Measurements from ENCODE around the gene WDR48. TPM values are rescaled to one million over a fixed set of nuclear protein-coding genes. Genes with fewer than 3 reads are reported as not detected.
A peak's percentile ranks its signal among the peaks of the same experiment; 100 is the strongest.
"Not testable (repeated sequence)": the region's sequence is repeated elsewhere in the genome, so short reads cannot be mapped to it uniquely, and the experiment has no call there.

WDR48 gene
- total and polyA plus RNA-seq, 12 donors: 8.0 to 37.2 (median 28.7) TPM

DNA sequence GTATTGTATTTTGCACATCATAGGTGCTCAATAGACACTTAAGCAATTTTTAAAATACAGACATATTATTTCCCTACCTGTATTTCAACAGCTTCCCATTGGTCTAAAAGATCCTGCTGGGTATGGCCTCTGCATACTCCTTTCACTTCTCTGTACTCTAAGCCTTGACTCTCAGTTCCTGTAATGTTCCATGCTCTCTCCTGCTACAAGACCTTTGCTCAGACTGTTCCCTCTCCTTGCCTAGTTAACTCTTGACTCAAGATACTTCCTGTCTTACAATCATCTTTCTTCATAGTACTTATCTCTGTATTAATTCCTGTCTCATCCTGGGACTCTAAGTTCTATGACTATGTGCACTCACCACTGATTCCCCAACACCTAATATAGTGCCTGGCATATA lies 1.8 kb upstream of the WDR48 start:
- H3K27me3 ChIP-seq: no peaks in the 10 kb centered on the region
- TF ChIP-seq, protein P1, sequence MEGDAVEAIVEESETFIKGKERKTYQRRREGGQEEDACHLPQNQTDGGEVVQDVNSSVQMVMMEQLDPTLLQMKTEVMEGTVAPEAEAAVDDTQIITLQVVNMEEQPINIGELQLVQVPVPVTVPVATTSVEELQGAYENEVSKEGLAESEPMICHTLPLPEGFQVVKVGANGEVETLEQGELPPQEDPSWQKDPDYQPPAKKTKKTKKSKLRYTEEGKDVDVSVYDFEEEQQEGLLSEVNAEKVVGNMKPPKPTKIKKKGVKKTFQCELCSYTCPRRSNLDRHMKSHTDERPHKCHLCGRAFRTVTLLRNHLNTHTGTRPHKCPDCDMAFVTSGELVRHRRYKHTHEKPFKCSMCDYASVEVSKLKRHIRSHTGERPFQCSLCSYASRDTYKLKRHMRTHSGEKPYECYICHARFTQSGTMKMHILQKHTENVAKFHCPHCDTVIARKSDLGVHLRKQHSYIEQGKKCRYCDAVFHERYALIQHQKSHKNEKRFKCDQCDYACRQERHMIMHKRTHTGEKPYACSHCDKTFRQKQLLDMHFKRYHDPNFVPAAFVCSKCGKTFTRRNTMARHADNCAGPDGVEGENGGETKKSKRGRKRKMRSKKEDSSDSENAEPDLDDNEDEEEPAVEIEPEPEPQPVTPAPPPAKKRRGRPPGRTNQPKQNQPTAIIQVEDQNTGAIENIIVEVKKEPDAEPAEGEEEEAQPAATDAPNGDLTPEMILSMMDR (IDR thresholded peaks at IDR 0.05): no peak
- H3K36me3 ChIP-seq: no peaks in the 10 kb centered on the region
- ATAC-seq: no peak
- H3K4me1 ChIP-seq: peaks cover 2 to 34% (median 22%) of the 10 kb centered on the region in 9 donors
- no peak for DNase-seq
- H3K9me3 ChIP-seq: no peaks in the 10 kb centered on the region
- no peak overlapping the region for H3K4me3 ChIP-seq
- no peak overlapping the region for H3K27ac ChIP-seq
- intact Hi-C loops (cut with DNase I): loop anchor here in 1 of 10 donors (5.0 kb wide), 1 partner anchor 52 kb away; no protein-coding TSS in a partner anchor

DNA sequence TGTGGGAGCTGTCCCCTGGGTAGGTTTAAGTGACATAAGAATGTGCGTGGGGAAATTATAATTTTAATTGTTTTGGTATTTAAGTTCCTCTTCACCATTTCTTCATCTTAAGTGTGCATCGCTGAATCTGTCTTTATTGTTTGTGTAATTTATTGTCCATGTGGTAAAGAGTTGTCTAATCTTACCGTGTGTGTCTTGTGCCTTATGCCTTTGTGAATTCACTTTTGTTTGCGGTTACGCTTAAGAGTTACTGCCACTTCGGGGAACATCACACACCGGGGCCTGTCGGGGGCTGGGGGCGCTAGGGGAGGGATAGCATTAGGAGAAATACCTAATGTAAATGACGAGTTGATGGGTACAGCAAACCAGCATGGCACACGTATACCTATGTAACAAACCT lies 767 bp downstream of the WDR48 start:
- intact Hi-C loops (cut with DNase I): loop anchor here in 1 of 10 donors (5.0 kb wide), 1 partner anchor 50 kb away; no protein-coding TSS in a partner anchor
- Histone ChIP-seq H3K27ac (peak overlapping the region in 8 of 10 donors; percentile 79 to 94 (median 88)), H3K4me3 (peak overlapping the region; percentile 78 to 99 (median 97)), H3K36me3 (no peaks in the 10 kb centered on the region), H3K27me3 (no peaks in the 10 kb centered on the region), H3K4me1 (peaks cover 2 to 40% (median 23%) of the 10 kb centered on the region in 9 donors), H3K9me3 (no peaks in the 10 kb centered on the region)
- WGBS, 2 donors: 2 to 3% methylated on average over 11 of the region's 11 CpGs
- TF ChIP-seq, protein P1 (IDR thresholded peaks at IDR 0.05): no peak
- no peak for ATAC-seq
- no peak for DNase-seq

DNA sequence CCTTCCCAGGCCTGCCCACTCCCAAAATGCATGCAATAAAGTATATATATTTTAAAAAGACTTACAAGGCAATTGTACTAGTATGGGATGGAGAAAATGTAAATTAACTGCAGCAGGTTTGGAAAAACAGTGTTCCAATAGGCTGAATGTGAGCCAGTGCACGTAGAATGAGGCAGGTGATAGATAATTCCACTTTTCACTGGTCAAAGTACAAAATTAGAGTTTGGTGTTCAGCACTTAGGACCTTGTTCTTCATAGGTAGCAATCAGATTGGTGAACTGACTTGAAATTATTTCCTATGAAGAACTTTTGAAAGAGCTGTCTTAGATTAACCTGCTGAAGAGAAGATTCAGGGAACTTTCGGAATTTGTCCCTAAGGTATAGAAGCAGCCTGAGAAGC lies 1.9 kb downstream of the WDR48 start:
- ATAC-seq: no peak
- Histone ChIP-seq H3K36me3 (no peaks in the 10 kb centered on the region), H3K9me3 (no peaks in the 10 kb centered on the region), H3K27ac (no peak overlapping the region), H3K27me3 (no peaks in the 10 kb centered on the region), H3K4me1 (peaks cover 2 to 40% (median 23%) of the 10 kb centered on the region in 9 donors), H3K4me3 (no peak overlapping the region)
- no peak for DNase-seq
- TF ChIP-seq, protein P1 (IDR thresholded peaks at IDR 0.05): no peak
- intact Hi-C loops (cut with DNase I): loop anchor here in 1 of 10 donors (5.0 kb wide), 1 partner anchor 49 kb away; no protein-coding TSS in a partner anchor
- 81 to 87% methylated on average over 2 of the region's 2 CpGs for WGBS, 2 donors

DNA sequence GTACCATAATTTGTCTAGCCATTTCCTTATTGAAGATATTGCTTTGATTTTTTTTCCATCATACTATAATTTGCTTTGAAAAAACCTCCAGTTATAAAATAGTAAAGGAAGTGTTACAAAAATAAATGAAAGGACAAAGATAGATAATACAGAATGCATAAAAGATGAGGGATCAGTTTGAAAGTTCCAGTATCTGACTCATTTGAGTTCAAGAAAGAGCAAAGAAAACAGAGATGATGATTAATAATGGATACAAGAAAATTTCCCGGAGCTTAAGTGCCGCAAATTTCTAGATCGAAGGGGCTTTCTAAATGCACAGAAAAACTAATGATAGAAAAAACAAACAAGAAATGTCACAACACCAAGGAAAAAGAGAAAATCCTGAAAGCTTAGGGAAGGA lies 4.3 kb downstream of the WDR48 start:
- TF ChIP-seq, protein P1 (IDR thresholded peaks at IDR 0.05): no peak
- ATAC-seq (no peak), DNase-seq (no peak)
- intact Hi-C loops (cut with DNase I): no loop called here
- H3K27me3 ChIP-seq: no peaks in the 10 kb centered on the region
- no peaks in the 10 kb centered on the region for H3K36me3 ChIP-seq
- H3K4me1 ChIP-seq: peaks cover 2 to 35% (median 23%) of the 10 kb centered on the region in 9 donors
- no peak overlapping the region for H3K4me3 ChIP-seq
- no peak overlapping the region for H3K27ac ChIP-seq
- H3K9me3 ChIP-seq: no peaks in the 10 kb centered on the region
- 88 to 96% methylated on average over 3 of the region's 3 CpGs for WGBS, 2 donors

DNA sequence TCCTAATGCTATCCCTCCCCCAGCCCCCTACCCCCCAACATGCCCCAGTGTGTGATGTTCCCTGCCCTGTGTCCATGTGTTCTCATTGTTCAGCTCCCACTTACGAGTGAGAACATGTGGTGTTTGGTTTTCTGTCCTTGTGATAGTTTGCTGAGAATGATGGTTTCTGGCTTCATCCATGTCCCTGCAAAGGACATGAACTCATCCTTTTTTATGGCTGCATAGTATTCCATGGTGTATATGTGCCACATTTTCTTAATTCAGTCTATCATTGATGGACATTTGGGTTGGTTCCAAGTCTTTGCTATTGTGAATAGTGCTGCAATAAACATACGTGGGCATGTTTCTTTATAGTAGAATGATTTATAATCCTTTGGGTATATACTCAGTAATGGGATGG lies 9.4 kb downstream of the WDR48 start:
- H3K27me3 ChIP-seq; ATAC-seq; intact Hi-C loops (cut with DNase I); DNase-seq; H3K4me3 ChIP-seq; H3K9me3 ChIP-seq; H3K27ac ChIP-seq; H3K4me1 ChIP-seq: not testable (repeated sequence)
- 80 to 92% methylated on average over 2 of the region's 2 CpGs for WGBS, 2 donors
- H3K36me3 ChIP-seq: peaks cover 0 to 23% (median 0%) of the 10 kb centered on the region in 9 donors

Measured in heart right ventricle (tissue), 16 donors.